Measurements from ENCODE around the gene AEBP2. TPM values are rescaled to one million over a fixed set of nuclear protein-coding genes. Genes with fewer than 3 reads are reported as not detected.

AEBP2 gene
- total and polyA plus RNA-seq, 2 of the 4 experiments (the other 2 are of a cell fraction): 15.5 to 21.7 TPM

DNA sequence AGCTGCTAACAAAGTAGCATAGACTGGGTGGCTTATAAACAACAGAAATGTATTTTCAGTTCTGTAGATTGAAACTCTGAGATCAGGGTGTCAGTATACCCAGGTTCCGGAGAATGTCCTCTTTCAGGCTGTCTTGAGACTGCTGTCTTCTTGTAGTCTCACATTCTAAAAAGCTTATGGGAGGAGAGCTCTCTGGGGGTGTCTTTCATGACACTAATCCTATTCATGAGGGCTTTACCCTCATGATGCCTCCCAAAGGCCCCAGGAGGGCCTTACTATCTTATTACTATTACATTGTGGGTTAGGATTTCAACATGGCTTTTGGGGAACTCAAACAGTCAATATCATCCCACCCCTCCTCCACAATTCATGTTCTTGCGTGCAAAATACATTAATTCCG, 94.3 kb downstream of the AEBP2 start:
- Histone ChIP-seq H3K27me3 (ENCODE audit: control insufficient read depth, insufficient read depth, low read length) (no peaks in the 10 kb centered on the region), H2AK9ac (replicated peaks; ENCODE audit: low read depth, low read length, poor library complexity) (no peak overlapping the region), H4K20me1 (ENCODE audit: insufficient read depth, low read length) (no peaks in the 10 kb centered on the region), H3K14ac (replicated peaks; ENCODE audit: low read depth, low read length) (no peak overlapping the region), H2BK15ac (ENCODE audit: low read depth, low read length) (no peak overlapping the region), H3K4ac (ENCODE audit: low read depth, low read length) (no peak overlapping the region), H2AFZ (replicated peaks; ENCODE audit: low read length, poor library complexity) (no peak overlapping the region), H4K91ac (ENCODE audit: insufficient read depth, low read depth, low read length) (no peak overlapping the region), H3K9me1 (ENCODE audit: insufficient read depth, low read length) (peaks cover 4% of the 10 kb centered on the region; the same call in 1 of the 2 replicates), H3K18ac (ENCODE audit: low read depth, low read length) (no peak overlapping the region), H2BK20ac (ENCODE audit: low read depth, low read length) (no peak overlapping the region), H3K9ac (ENCODE audit: low read depth, low read length) (no peak overlapping the region), H4K8ac (ENCODE audit: low read depth in 2 of 2, low read length in 2 of 2) (no peak overlapping the region), H4K5ac (ENCODE audit: low read depth, low read length) (no peak overlapping the region), H2BK5ac (ENCODE audit: low read depth, low read length, poor library complexity, severe bottlenecking) (no peak overlapping the region), H2AK5ac (ENCODE audit: low read depth, low read length) (no peak overlapping the region), H3K4me3 (ENCODE audit: insufficient read depth, low read depth, low read length) (no peak overlapping the region), H3K36me3 (ENCODE audit: control insufficient read depth, insufficient read depth, low read length) (no peaks in the 10 kb centered on the region), H3K4me2 (ENCODE audit: low read depth, low read length) (no peak overlapping the region), H3K56ac (ENCODE audit: extremely low read depth, insufficient read depth, low read length) (no peak overlapping the region), H3K9me3 (ENCODE audit: control insufficient read depth, insufficient read depth, low read length) (peaks cover 3% of the 10 kb centered on the region; the same call in 1 of the 2 replicates), H3K79me1 (ENCODE audit: low read depth in 1 of 2, low read length in 2 of 2) (0 out of 4 replicates have a peak, but pooled peaks cover 0 to 5% of the 10 kb centered on the region in 2 experiments), H3K23ac (ENCODE audit: low read depth, low read length) (no peak overlapping the region), H2BK120ac (ENCODE audit: low read depth, low read length) (no peak overlapping the region), H3K27ac (ENCODE audit: insufficient read depth, low read length) (no peak overlapping the region), H3K4me1 (ENCODE audit: control insufficient read depth, insufficient read depth, low read length) (peaks cover 2% of the 10 kb centered on the region; the same call in 1 of the 2 replicates)
- ChIA-PET POLR2A (ENCODE audit: unreplicated experiment) (no interaction called here), CTCF (no interaction called here)
- TF ChIP-seq, protein P1, sequence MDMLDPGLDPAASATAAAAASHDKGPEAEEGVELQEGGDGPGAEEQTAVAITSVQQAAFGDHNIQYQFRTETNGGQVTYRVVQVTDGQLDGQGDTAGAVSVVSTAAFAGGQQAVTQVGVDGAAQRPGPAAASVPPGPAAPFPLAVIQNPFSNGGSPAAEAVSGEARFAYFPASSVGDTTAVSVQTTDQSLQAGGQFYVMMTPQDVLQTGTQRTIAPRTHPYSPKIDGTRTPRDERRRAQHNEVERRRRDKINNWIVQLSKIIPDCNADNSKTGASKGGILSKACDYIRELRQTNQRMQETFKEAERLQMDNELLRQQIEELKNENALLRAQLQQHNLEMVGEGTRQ (IDR thresholded peaks at IDR 0.05; ENCODE audit: low read depth, low read length): no peak
- TF ChIP-seq RAD21 (IDR thresholded peaks at IDR 0.05; ENCODE audit: low read length) (no peak), MXI1 (IDR thresholded peaks at IDR 0.05; ENCODE audit: borderline replicate concordance, low read depth, low read length) (no peak), CHD1 (IDR thresholded peaks at IDR 0.05; ENCODE audit: low read depth, low read length) (no peak), RCOR1 (IDR thresholded peaks at IDR 0.05; ENCODE audit: insufficient replicate concordance, low read length) (no peak), MAFK (IDR thresholded peaks at IDR 0.05; ENCODE audit: low read depth, low read length) (no peak), ELK1 (IDR thresholded peaks at IDR 0.05; ENCODE audit: borderline replicate concordance, low read depth, low read length) (no peak), BHLHE40 (IDR thresholded peaks at IDR 0.05; ENCODE audit: low read depth, low read length) (no peak), SMC3 (IDR thresholded peaks at IDR 0.05; ENCODE audit: low read depth, low read length) (no peak), MAZ (IDR thresholded peaks at IDR 0.05; ENCODE audit: borderline replicate concordance, low read depth, low read length) (no peak), RFX5 (IDR thresholded peaks at IDR 0.05; ENCODE audit: low read depth, low read length) (no peak), FOS (IDR thresholded peaks at IDR 0.05; ENCODE audit: low read depth, low read length) (no peak), POLR2A (IDR thresholded peaks at IDR 0.05; ENCODE audit: low read depth, low read length) (no peak), NFE2L2 (IDR thresholded peaks at IDR 0.05; ENCODE audit: low read depth, low read length) (no peak), CEBPB (IDR thresholded peaks at IDR 0.05; ENCODE audit: low read depth, low read length) (no peak)
- TF ChIP-seq, protein P2, sequence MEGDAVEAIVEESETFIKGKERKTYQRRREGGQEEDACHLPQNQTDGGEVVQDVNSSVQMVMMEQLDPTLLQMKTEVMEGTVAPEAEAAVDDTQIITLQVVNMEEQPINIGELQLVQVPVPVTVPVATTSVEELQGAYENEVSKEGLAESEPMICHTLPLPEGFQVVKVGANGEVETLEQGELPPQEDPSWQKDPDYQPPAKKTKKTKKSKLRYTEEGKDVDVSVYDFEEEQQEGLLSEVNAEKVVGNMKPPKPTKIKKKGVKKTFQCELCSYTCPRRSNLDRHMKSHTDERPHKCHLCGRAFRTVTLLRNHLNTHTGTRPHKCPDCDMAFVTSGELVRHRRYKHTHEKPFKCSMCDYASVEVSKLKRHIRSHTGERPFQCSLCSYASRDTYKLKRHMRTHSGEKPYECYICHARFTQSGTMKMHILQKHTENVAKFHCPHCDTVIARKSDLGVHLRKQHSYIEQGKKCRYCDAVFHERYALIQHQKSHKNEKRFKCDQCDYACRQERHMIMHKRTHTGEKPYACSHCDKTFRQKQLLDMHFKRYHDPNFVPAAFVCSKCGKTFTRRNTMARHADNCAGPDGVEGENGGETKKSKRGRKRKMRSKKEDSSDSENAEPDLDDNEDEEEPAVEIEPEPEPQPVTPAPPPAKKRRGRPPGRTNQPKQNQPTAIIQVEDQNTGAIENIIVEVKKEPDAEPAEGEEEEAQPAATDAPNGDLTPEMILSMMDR (conservative IDR thresholded peaks at IDR 0.05; ENCODE audit: low read depth, low read length): no peak
- dilution Hi-C loops (cut with HindIII; ENCODE audit: low sequenced_read_pairs, unreplicated experiment): no loop called here
- in situ Hi-C loops (cut with MboI; ENCODE audit: low sequenced_read_pairs): no loop called here
- ATAC-seq (ENCODE audit: low read depth): no peak
- WGBS, 2 experiments (ENCODE audit: extremely low coverage in 2 of 2, insufficient read length in 1 of 2): no CpG with 5 or more reads among the region's 3 CpGs
- intact Hi-C loops (cut with micrococcal nuclease): no loop called here
- no TSS peak for BruUV-seq (replicated peaks)
- no peak for DNase-seq

Measured in IMR-90 (cell line).